Diencephalon (tissue), 1 donor: Measurements from ENCODE around the gene CLRN1. TPM values are rescaled to one million over a fixed set of nuclear protein-coding genes. Genes with fewer than 3 reads are reported as not detected.

Source experiments
- total RNA-seq: library from RNA; depleted of rRNA; stranded (reverse); fragments of >200 nt; gene quantifications from one replicate; pipeline ENCODE4 v1.2.3, GENCODE V29; 2014

The CLRN1 gene
- not detected for total RNA-seq

GRCh38 chr3:150972366-150973071 is at the start of gene CLRN1:
Gene CLRN1, minus strand, starts transcription at chr3:150972727. Its CDS starts 19 bp downstream, at chr3:150972708.

GRCh38 chr3:150905339-150905738 is 67.2 kb downstream of the CLRN1 start, which contains the start of gene MINDY4B:
Gene MINDY4B, minus strand, starts transcription at chr3:150905439. Its CDS starts 0 bp downstream, at chr3:150905439.

Other genes with a start within 250 kb of the CLRN1 start
- 25.4 TPM for gene SIAH2, start 209.6 kb downstream of the CLRN1 start, total RNA-seq
- gene MINDY4B, start 67.3 kb downstream of the CLRN1 start, total RNA-seq = not detected
- 23.8 TPM for gene MED12L, start 112.9 kb upstream of the CLRN1 start, total RNA-seq
- not detected for gene GPR171, start 230.5 kb upstream of the CLRN1 start, total RNA-seq